GM19468 (cell line): Measurements from ENCODE around the gene ATOSB.
A peak's percentile ranks its signal among the peaks of the same experiment; 100 is the strongest.

Source experiments
- ATAC-seq: cut with Tn5 transposase; IDR thresholded peaks from one replicate; pipeline ENCODE4 v1.9.1; 2021; ENCODE audit warnings: mild to moderate bottlenecking, moderate library complexity, moderate number of reproducible peaks; ENCODE audit not compliant: unreplicated experiment; ENCODE audit errors: extremely low read depth

Gene ATOSB

GRCh38 chr9:35114840-35115628 is 628 bp downstream of the ATOSB start:
- no peak for ATAC-seq

GRCh38 chr9:35114113-35114839 is 1.4 kb downstream of the ATOSB start:
- ATAC-seq, result no peak

GRCh38 chr9:35112257-35113020 is 3.2 kb downstream of the ATOSB start:
- no peak for ATAC-seq

- ATAC-seq, result peak; percentile 78
These were observed 4.4 kb downstream of the ATOSB start for GRCh38 chr9:35111001-35111933.

GRCh38 chr9:35110327-35110761 is 5.3 kb downstream of the ATOSB start:
- no peak for ATAC-seq

- ATAC-seq, result no peak
These were observed 6.6 kb downstream of the ATOSB start for GRCh38 chr9:35108946-35109575.

- ATAC-seq, result no peak
These were observed 7.2 kb downstream of the ATOSB start for GRCh38 chr9:35108461-35108860.

GRCh38 chr9:35107297-35108290 is 8.1 kb downstream of the ATOSB start:
- ATAC-seq, result no peak

GRCh38 chr9:35106343-35106730 is 9.3 kb downstream of the ATOSB start:
- ATAC-seq, result no peak

GRCh38 chr9:35105571-35106342 is 9.9 kb downstream of the ATOSB start:
- ATAC-seq, result no peak

GRCh38 chr9:35105126-35105525 is 10.5 kb downstream of the ATOSB start:
- no peak for ATAC-seq

GRCh38 chr9:35104586-35104985 is 11.1 kb downstream of the ATOSB start:
- ATAC-seq, result no peak

GRCh38 chr9:35103660-35104191 is 11.9 kb downstream of the ATOSB start:
- ATAC-seq, result no peak

- peak; percentile 77 for ATAC-seq
These were observed 12.6 kb downstream of the ATOSB start, which contains the start of gene STOML2 for GRCh38 chr9:35102769-35103659. STOML2 (minus strand) TSS chr9:35103131; CDS start chr9:35103094, 37 bp downstream.

- no peak for ATAC-seq
These were observed 13.2 kb downstream of the ATOSB start for GRCh38 chr9:35102465-35102768.

GRCh38 chr9:35097573-35097972 is 18.1 kb downstream of the ATOSB start:
- no peak for ATAC-seq
